ENCODE measurements around the gene ABI2.

Gene ABI2

DNA sequence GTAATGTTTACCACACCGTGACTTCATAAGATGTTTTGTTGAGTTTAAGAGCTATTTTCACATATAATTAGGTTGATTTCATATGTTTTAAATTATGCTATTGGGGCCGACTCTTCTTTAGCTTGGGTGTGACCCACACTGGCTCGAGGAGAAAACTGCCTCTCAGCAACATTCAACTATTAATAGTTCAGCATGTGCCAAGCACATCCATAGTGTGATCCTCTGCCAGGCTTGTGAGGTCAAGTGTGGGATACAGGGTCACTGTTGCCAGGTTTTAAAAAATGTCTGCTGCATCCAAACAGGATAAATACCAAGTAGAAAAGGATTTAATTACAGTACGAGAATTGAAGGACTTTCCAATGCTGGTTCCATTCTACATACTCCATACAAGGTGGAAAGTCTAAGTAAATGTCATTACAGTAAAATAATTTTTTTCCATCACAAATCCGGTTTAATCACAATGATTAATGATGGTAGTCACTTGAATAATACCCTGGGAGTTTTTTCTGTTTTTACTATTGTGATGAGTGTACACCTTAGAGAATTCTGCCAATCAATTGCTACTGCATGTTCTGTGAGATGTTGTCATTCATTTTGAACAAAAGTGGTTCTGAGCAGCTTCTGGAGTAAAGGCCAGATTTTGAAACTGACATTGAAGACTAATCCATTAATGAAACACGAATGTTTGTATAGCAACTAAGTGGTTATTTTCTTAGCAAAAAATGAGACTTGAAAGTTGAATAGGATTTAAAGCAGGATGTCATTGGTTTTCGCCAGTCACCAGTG is 84.5 kb downstream of the ABI2 start:
- H3K9me3 ChIP-seq (replicated peaks; ENCODE audit: insufficient read depth, low read length): no peaks in the 10 kb centered on the region

DNA sequence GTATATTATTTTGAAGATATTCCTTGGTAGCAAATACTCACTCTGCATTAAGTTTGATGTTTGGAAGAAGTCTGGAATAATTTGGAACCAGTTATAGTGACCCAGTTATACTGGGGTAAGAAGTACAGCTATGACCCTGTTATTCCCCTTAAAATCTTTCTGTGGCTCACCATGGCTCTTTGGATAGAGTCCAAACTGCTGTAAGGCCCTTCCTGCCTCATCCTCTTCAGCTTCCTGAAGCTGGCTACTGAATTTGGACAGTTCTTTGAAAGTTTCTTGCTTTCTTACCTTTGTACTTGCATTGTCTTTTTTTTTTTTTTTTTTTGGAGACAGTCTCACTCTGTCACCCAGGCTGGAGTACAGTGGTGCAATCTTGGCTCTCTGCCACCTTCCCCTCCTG is 85.6 kb downstream of the ABI2 start:
- peaks cover 12% of the 10 kb centered on the region; the same call in 1 of the 2 replicates for H3K4me1 ChIP-seq (ENCODE audit: low read length)
- no peak overlapping the region for H3K4me3 ChIP-seq (ENCODE audit: low read length)
- no peak for TF ChIP-seq EZH2 (optimal IDR thresholded peaks at IDR 0.05; ENCODE audit: low read depth, low read length)
- TF ChIP-seq, protein P1, sequence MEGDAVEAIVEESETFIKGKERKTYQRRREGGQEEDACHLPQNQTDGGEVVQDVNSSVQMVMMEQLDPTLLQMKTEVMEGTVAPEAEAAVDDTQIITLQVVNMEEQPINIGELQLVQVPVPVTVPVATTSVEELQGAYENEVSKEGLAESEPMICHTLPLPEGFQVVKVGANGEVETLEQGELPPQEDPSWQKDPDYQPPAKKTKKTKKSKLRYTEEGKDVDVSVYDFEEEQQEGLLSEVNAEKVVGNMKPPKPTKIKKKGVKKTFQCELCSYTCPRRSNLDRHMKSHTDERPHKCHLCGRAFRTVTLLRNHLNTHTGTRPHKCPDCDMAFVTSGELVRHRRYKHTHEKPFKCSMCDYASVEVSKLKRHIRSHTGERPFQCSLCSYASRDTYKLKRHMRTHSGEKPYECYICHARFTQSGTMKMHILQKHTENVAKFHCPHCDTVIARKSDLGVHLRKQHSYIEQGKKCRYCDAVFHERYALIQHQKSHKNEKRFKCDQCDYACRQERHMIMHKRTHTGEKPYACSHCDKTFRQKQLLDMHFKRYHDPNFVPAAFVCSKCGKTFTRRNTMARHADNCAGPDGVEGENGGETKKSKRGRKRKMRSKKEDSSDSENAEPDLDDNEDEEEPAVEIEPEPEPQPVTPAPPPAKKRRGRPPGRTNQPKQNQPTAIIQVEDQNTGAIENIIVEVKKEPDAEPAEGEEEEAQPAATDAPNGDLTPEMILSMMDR (IDR thresholded peaks at IDR 0.05; ENCODE audit: low read length): no peak
- TF ChIP-seq EZH2phosphoT487 (IDR thresholded peaks at IDR 0.05; ENCODE audit: low read length): no peak
- no peaks in the 10 kb centered on the region for H3K9me3 ChIP-seq (replicated peaks; ENCODE audit: insufficient read depth, low read length)
- no peak overlapping the region for H2AFZ ChIP-seq (ENCODE audit: low read length)
- DNase-seq: no peak
- H3K79me2 ChIP-seq (ENCODE audit: low read length): no peaks in the 10 kb centered on the region
- H3K27me3 ChIP-seq (replicated peaks; ENCODE audit: insufficient read depth, low read length): no peaks in the 10 kb centered on the region; the same call in 1 of the 2 replicates
- no peaks in the 10 kb centered on the region for H3F3A ChIP-seq (ENCODE audit: insufficient read depth, low read length)
- H3K4me2 ChIP-seq (ENCODE audit: low read depth, low read length): no peak overlapping the region
- H3K36me3 ChIP-seq (replicated peaks; ENCODE audit: insufficient read depth, low read length): peaks cover 10% of the 10 kb centered on the region
- H3K27ac ChIP-seq (ENCODE audit: low read length): no peak overlapping the region
- no peaks in the 10 kb centered on the region for H3K9me2 ChIP-seq (replicated peaks; ENCODE audit: insufficient read depth, low read length)
- H4K20me1 ChIP-seq (ENCODE audit: insufficient read depth, low read length): no peaks in the 10 kb centered on the region
- H3K9ac ChIP-seq (ENCODE audit: low read length): no peak overlapping the region

More for the DNA sequence above, 84.5 kb downstream of the ABI2 start:
- H3K4me1 ChIP-seq (ENCODE audit: low read length): peaks cover 12% of the 10 kb centered on the region; the same call in 1 of the 2 replicates
- no peak for TF ChIP-seq EZH2phosphoT487 (IDR thresholded peaks at IDR 0.05; ENCODE audit: low read length)
- no peak for TF ChIP-seq EZH2 (optimal IDR thresholded peaks at IDR 0.05; ENCODE audit: low read depth, low read length)
- TF ChIP-seq, protein P1 (IDR thresholded peaks at IDR 0.05; ENCODE audit: low read length): no peak
- peaks cover 10% of the 10 kb centered on the region for H3K36me3 ChIP-seq (replicated peaks; ENCODE audit: insufficient read depth, low read length)
- H3K27me3 ChIP-seq (replicated peaks; ENCODE audit: insufficient read depth, low read length): no peaks in the 10 kb centered on the region; the same call in 1 of the 2 replicates
- no peak overlapping the region for H2AFZ ChIP-seq (ENCODE audit: low read length)
- no peak overlapping the region for H3K4me3 ChIP-seq (ENCODE audit: low read length)
- H3K4me2 ChIP-seq (ENCODE audit: low read depth, low read length): no peak overlapping the region
- H3K79me2 ChIP-seq (ENCODE audit: low read length): no peaks in the 10 kb centered on the region
- DNase-seq: peak; percentile 28
- no peaks in the 10 kb centered on the region for H3K9me2 ChIP-seq (replicated peaks; ENCODE audit: insufficient read depth, low read length)
- no peak overlapping the region for H3K9ac ChIP-seq (ENCODE audit: low read length)
- H3F3A ChIP-seq (ENCODE audit: insufficient read depth, low read length): no peaks in the 10 kb centered on the region
- H4K20me1 ChIP-seq (ENCODE audit: insufficient read depth, low read length): no peaks in the 10 kb centered on the region
- H3K27ac ChIP-seq (ENCODE audit: low read length): no peak overlapping the region

DNA sequence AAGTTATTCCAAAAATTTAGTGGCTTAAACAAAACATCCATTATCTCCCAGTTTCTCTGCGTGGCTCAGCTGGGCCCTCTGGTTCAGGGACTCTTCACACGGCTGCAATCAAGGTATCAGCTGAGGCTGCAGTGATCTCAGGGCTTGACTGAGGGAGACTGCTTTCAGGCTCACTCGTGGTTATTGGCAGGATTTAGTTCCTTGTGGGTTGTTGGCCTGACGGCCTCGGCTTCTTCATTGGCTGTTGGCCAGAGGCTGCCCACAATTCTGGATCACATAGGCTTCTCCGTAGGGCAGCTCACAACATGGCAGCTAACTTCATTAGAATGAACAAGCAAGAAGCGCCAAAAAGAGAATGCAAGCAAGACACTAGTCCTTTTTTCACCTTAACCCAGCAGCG is 90.1 kb downstream of the ABI2 start:
- Histone ChIP-seq H3K9me2 (replicated peaks; ENCODE audit: insufficient read depth, low read length) (no peaks in the 10 kb centered on the region), H3K4me2 (ENCODE audit: low read depth, low read length) (no peak overlapping the region), H3K36me3 (replicated peaks; ENCODE audit: insufficient read depth, low read length) (peaks cover 10% of the 10 kb centered on the region), H3K9ac (ENCODE audit: low read length) (no peak overlapping the region), H3F3A (ENCODE audit: insufficient read depth, low read length) (no peaks in the 10 kb centered on the region), H3K9me3 (replicated peaks; ENCODE audit: insufficient read depth, low read length) (no peaks in the 10 kb centered on the region), H3K4me3 (ENCODE audit: low read length) (no peak overlapping the region), H3K27me3 (replicated peaks; ENCODE audit: insufficient read depth, low read length) (no peaks in the 10 kb centered on the region), H3K79me2 (ENCODE audit: low read length) (no peaks in the 10 kb centered on the region), H3K27ac (ENCODE audit: low read length) (no peak overlapping the region), H2AFZ (ENCODE audit: low read length) (no peak overlapping the region), H4K20me1 (ENCODE audit: insufficient read depth, low read length) (no peaks in the 10 kb centered on the region), H3K4me1 (ENCODE audit: low read length) (peaks cover 2% of the 10 kb centered on the region; the same call in 1 of the 2 replicates)
- no peak for TF ChIP-seq EZH2phosphoT487 (IDR thresholded peaks at IDR 0.05; ENCODE audit: low read length)
- TF ChIP-seq EZH2 (optimal IDR thresholded peaks at IDR 0.05; ENCODE audit: low read depth, low read length): no peak
- TF ChIP-seq, protein P1 (IDR thresholded peaks at IDR 0.05; ENCODE audit: low read length): no peak
- no peak for DNase-seq

Measured in MM.1S (cell line).